Measurements from ENCODE around the gene DUSP7.

DNA sequence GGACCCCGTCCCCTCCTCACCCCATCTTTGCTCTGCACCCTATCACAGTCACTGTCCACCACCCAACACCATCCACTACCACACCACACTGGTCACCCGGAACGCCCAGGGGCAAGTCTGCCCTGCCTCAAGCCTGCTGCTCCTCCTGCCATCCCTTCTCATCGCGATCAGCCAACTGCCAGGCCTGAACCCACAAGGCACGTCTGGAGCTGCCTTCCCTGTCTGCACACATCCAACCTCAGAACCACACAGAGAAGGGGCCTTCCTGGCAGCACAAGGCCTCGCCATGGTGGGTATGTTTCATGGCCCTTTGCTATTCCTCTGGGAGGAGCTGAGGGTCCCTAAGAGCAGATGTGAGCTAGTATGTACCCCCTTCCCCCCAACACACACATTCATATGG, 3.4 kb upstream of the DUSP7 start:
- TF ChIP-seq POLR2A (IDR thresholded peaks at IDR 0.05; ENCODE audit: low read depth, low read length), result no peak
- TF ChIP-seq, protein P1, sequence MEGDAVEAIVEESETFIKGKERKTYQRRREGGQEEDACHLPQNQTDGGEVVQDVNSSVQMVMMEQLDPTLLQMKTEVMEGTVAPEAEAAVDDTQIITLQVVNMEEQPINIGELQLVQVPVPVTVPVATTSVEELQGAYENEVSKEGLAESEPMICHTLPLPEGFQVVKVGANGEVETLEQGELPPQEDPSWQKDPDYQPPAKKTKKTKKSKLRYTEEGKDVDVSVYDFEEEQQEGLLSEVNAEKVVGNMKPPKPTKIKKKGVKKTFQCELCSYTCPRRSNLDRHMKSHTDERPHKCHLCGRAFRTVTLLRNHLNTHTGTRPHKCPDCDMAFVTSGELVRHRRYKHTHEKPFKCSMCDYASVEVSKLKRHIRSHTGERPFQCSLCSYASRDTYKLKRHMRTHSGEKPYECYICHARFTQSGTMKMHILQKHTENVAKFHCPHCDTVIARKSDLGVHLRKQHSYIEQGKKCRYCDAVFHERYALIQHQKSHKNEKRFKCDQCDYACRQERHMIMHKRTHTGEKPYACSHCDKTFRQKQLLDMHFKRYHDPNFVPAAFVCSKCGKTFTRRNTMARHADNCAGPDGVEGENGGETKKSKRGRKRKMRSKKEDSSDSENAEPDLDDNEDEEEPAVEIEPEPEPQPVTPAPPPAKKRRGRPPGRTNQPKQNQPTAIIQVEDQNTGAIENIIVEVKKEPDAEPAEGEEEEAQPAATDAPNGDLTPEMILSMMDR (IDR thresholded peaks at IDR 0.05; ENCODE audit: extremely low read depth in 1 of 2, insufficient read depth in 1 of 2, low read depth in 1 of 2, low read length in 2 of 2), result no peak
- TF ChIP-seq POLR2AphosphoS5 (IDR thresholded peaks at IDR 0.05; ENCODE audit: insufficient read depth, low read depth, low read length), result no peak
- no peak for TF ChIP-seq FOS (IDR thresholded peaks at IDR 0.05; ENCODE audit: borderline replicate concordance, insufficient read depth, low read length)
- no peak for TF ChIP-seq EZH2 (IDR thresholded peaks at IDR 0.05; ENCODE audit: borderline replicate concordance, low read depth, low read length, severe bottlenecking)
- TF ChIP-seq JUN (IDR thresholded peaks at IDR 0.05; ENCODE audit: borderline replicate concordance, insufficient read depth, insufficient read length, low read depth), result no peak
- TF ChIP-seq, protein P2, sequence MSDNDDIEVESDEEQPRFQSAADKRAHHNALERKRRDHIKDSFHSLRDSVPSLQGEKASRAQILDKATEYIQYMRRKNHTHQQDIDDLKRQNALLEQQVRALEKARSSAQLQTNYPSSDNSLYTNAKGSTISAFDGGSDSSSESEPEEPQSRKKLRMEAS (IDR thresholded peaks at IDR 0.05; ENCODE audit: insufficient read depth, insufficient read length), result no peak
- TF ChIP-seq GATA2 (IDR thresholded peaks at IDR 0.05; ENCODE audit: insufficient read depth, insufficient read length, low read depth, low read length), result no peak
